Ureter (tissue), 1 donor: Measurements from ENCODE around the gene TNS3. TPM values are rescaled to one million over a fixed set of nuclear protein-coding genes. Genes with fewer than 3 reads are reported as not detected.

Source experiments
- DNase-seq: peaks from one replicate; pipeline ENCODE4 v3.0.0-alpha.2; 2020; ENCODE audit warnings: low spot score
- total RNA-seq: library from RNA; stranded (reverse); gene quantifications from one replicate; pipeline ENCODE4 v1.2.4, GENCODE V29; 2023
- donor health status: DM: yes; HTN: yes; CAD: no.

Gene TNS3
- total RNA-seq, 1 donor from 2014 or later = 48.7 TPM

- no peak for DNase-seq
These were observed 278.0 kb downstream of the TNS3 start for GRCh38 chr7:47303695-47304453.

- no peak for DNase-seq
These were observed 278.8 kb downstream of the TNS3 start for GRCh38 chr7:47303014-47303694.

- no peak for DNase-seq
These were observed 279.4 kb downstream of the TNS3 start for GRCh38 chr7:47302560-47302959.

GRCh38 chr7:47301657-47302295 lies 280.1 kb downstream of the TNS3 start:
- no peak for DNase-seq

- no peak for DNase-seq
These were observed 280.8 kb downstream of the TNS3 start for GRCh38 chr7:47301105-47301477.

- no peak for DNase-seq
These were observed 281.3 kb downstream of the TNS3 start for GRCh38 chr7:47300472-47301104.

GRCh38 chr7:47299496-47299895 lies 282.4 kb downstream of the TNS3 start:
- no peak for DNase-seq

GRCh38 chr7:47298636-47299035 lies 283.3 kb downstream of the TNS3 start:
- no peak for DNase-seq

- no peak for DNase-seq
These were observed 284.8 kb downstream of the TNS3 start for GRCh38 chr7:47297120-47297519.

- DNase-seq = no peak
These were observed 286.3 kb downstream of the TNS3 start for GRCh38 chr7:47295606-47296005.

- DNase-seq = no peak
These were observed 287.2 kb downstream of the TNS3 start for GRCh38 chr7:47294556-47295222.

- no peak for DNase-seq
These were observed 287.9 kb downstream of the TNS3 start for GRCh38 chr7:47293884-47294555.

GRCh38 chr7:47292832-47293309 lies 289.0 kb downstream of the TNS3 start:
- no peak for DNase-seq

- DNase-seq = no peak
These were observed 290.3 kb downstream of the TNS3 start for GRCh38 chr7:47291461-47292081.

GRCh38 chr7:47290867-47291266 lies 291.0 kb downstream of the TNS3 start:
- DNase-seq = no peak

GRCh38 chr7:47290466-47290865 lies 291.4 kb downstream of the TNS3 start:
- no peak for DNase-seq

- DNase-seq = no peak
These were observed 293.9 kb downstream of the TNS3 start for GRCh38 chr7:47288060-47288459.

GRCh38 chr7:47285860-47286491 lies 295.9 kb downstream of the TNS3 start:
- no peak for DNase-seq

- no peak for DNase-seq
These were observed 296.9 kb downstream of the TNS3 start for GRCh38 chr7:47284691-47285635.
